Activated B cell treated with CpG ODN at 0.5 μM for 24 hours (primary cell): ENCODE measurements around the gene PTCH2. TPM values are rescaled to one million over a fixed set of nuclear protein-coding genes. Genes with fewer than 3 reads are reported as not detected.

Experiments
- ATAC-seq: fragments of 200-7000 bp; cut with Tn5 transposase; one replicate; pipeline ENCODE4 v1.10.0; 2021; ENCODE audit warnings: low read depth, mild to moderate bottlenecking, moderate library complexity
- CTCF ChIA-PET: fragments of 350-600 bp; sonication (Branson Sonifier 250); formaldehyde crosslinking; loops from one replicate; lab custom pipeline; 2021; ENCODE audit warnings: antibody characterized with exemption; lab: Charles Lee
- POLR2A ChIA-PET: fragments of 350-600 bp; sonication (Branson Sonifier 250); formaldehyde crosslinking; loops from one replicate; lab custom pipeline; 2021; ENCODE audit warnings: antibody characterized with exemption; lab: Charles Lee
- DNase-seq: peaks from one replicate; pipeline ENCODE4 v3.0.0; 2022
- H3K27ac Mint-ChIP-seq: one replicate; pipeline ENCODE4 v1.8.0; 2020; ENCODE audit warnings: mixed read lengths
- H3K27me3 Mint-ChIP-seq: one replicate; pipeline ENCODE4 v1.8.0; 2021; ENCODE audit warnings: mixed read lengths
- H3K36me3 Mint-ChIP-seq: one replicate; pipeline ENCODE4 v1.8.0; 2021; ENCODE audit warnings: low read depth, mixed read lengths
- H3K4me1 Mint-ChIP-seq: one replicate; pipeline ENCODE4 v1.8.0; 2021; ENCODE audit warnings: mixed read lengths
- H3K4me3 Mint-ChIP-seq: one replicate; pipeline ENCODE4 v1.8.0; 2020; ENCODE audit warnings: mild to moderate bottlenecking, mixed read lengths
- H3K9me3 Mint-ChIP-seq: one replicate; pipeline ENCODE4 v1.8.0; 2020; ENCODE audit warnings: mixed read lengths
- CTCF ChIP-seq: fragments of 200-600 bp; IDR thresholded peaks from one replicate; pipeline ENCODE4 v1.8.0; 2022; ENCODE audit warnings: antibody characterized with exemption, mild to moderate bottlenecking
- intact Hi-C: fragments of 100-400 bp; cut with micrococcal nuclease; formaldehyde crosslinking; loops from one replicate; pipeline ENCODE4 v1.15.1; 2024
- total RNA-seq: library from RNA; stranded (reverse); gene quantifications from 2 replicates; pipeline ENCODE4 v1.2.3, GENCODE V29; 2022

Gene PTCH2
- total RNA-seq, 1 donor from 2014 or later: 1.2 TPM

GRCh38 chr1:44806025-44806703, 36.9 kb downstream of the PTCH2 start:
- ChIA-PET CTCF (no interaction called here), POLR2A (interaction anchor here (0.5 to 9.4 kb wide), 5 partner anchors 6 to 116 kb away, joined by 3 to 364 read pairs (median 193); partner anchors contain the start of gene BTBD19)
- Mint-ChIP-seq H3K27me3 (no peaks in the 10 kb centered on the region), H3K9me3 (no peaks in the 10 kb centered on the region), H3K36me3 (peaks cover 56% of the 10 kb centered on the region), H3K4me1 (peaks cover 68% of the 10 kb centered on the region), H3K27ac (no peak overlapping the region), H3K4me3 (no peak overlapping the region)
- intact Hi-C loops: loop anchor here (10.0 kb wide), 1 partner anchor 779 kb away; the partner anchor contains the start of gene NASP
- DNase-seq (no peak), ATAC-seq (no peak)
- no peak for TF ChIP-seq CTCF

- Mint-ChIP-seq H3K36me3 (peaks cover 57% of the 10 kb centered on the region), H3K9me3 (no peaks in the 10 kb centered on the region), H3K4me1 (peaks cover 64% of the 10 kb centered on the region), H3K4me3 (no peak overlapping the region), H3K27me3 (no peaks in the 10 kb centered on the region), H3K27ac (peak overlapping the region; percentile 31)
- ChIA-PET POLR2A (interaction anchor here (0.6 to 8.7 kb wide), 4 partner anchors 6 to 84 kb away, joined by 3 to 364 read pairs (median 144); partner anchors contain the start of gene BTBD19), CTCF (no interaction called here)
- no peak for DNase-seq
- no peak for TF ChIP-seq CTCF
- no peak for ATAC-seq
- intact Hi-C loops: loop anchor here (10.0 kb wide), 1 partner anchor 779 kb away; the partner anchor contains the start of gene NASP
Measured at GRCh38 chr1:44805311-44806024, 37.6 kb downstream of the PTCH2 start.

- intact Hi-C loops: loop anchor here (5.0 to 10.0 kb wide), 2 partner anchors 781 to 1456 kb away; partner anchors contain the start of gene NASP
- POLR2A ChIA-PET: interaction anchor here (1.0 to 8.7 kb wide), 4 partner anchors 8 to 74 kb away, joined by 3 to 339 read pairs (median 145); partner anchors contain the start of genes BTBD19 and RNU5D-1
- no peak for DNase-seq
- Mint-ChIP-seq H3K27ac (peak overlapping the region; percentile 50), H3K36me3 (peaks cover 54% of the 10 kb centered on the region), H3K27me3 (no peaks in the 10 kb centered on the region), H3K9me3 (no peaks in the 10 kb centered on the region), H3K4me3 (no peak overlapping the region), H3K4me1 (peaks cover 53% of the 10 kb centered on the region)
- no peak for TF ChIP-seq CTCF
- no peak for ATAC-seq
- CTCF ChIA-PET: no interaction called here
Measured at GRCh38 chr1:44803312-44804095, 39.5 kb downstream of the PTCH2 start.

- DNase-seq: no peak
- Mint-ChIP-seq H3K4me3 (peak overlapping the region; percentile 91), H3K4me1 (peaks cover 47% of the 10 kb centered on the region), H3K9me3 (no peaks in the 10 kb centered on the region), H3K27me3 (no peaks in the 10 kb centered on the region), H3K36me3 (peaks cover 54% of the 10 kb centered on the region), H3K27ac (peak overlapping the region; percentile 50)
- CTCF ChIA-PET: no interaction called here
- no peak for TF ChIP-seq CTCF
- intact Hi-C loops: loop anchor here (5.0 to 10.0 kb wide), 2 partner anchors 782 to 1456 kb away; partner anchors contain the start of gene NASP
- POLR2A ChIA-PET: interaction anchor here (1.0 to 8.7 kb wide), 4 partner anchors 9 to 73 kb away, joined by 3 to 339 read pairs (median 145); partner anchors contain the start of genes BTBD19 and RNU5D-1
- ATAC-seq: no peak
Measured at GRCh38 chr1:44803062-44803311, 40.1 kb downstream of the PTCH2 start.
